Testis (tissue), 2 donors: ENCODE results near the gene PDE10A.

Source experiments
- POLR2A ChIP-seq: fragments of 450-650 bp; IDR thresholded peaks from one replicate; pipeline ENCODE4 v1.6.1; 2017; ENCODE audit warnings: antibody characterized with exemption, mild to moderate bottlenecking, moderate library complexity
- TF ChIP-seq, protein P1 (sequence below), 3 experiments: fragments of 450-650 bp in 2 of 3; fragments of 200-600 bp in 1 of 3; sonication (generic) in 1 of 3; IDR thresholded peaks; one replicate each; pipeline ENCODE4 v1.5.1; 2016 to 2019; ENCODE audit warnings: antibody characterized with exemption in 3 of 3, mild to moderate bottlenecking in 2 of 3, moderate library complexity in 1 of 3

DNA sequence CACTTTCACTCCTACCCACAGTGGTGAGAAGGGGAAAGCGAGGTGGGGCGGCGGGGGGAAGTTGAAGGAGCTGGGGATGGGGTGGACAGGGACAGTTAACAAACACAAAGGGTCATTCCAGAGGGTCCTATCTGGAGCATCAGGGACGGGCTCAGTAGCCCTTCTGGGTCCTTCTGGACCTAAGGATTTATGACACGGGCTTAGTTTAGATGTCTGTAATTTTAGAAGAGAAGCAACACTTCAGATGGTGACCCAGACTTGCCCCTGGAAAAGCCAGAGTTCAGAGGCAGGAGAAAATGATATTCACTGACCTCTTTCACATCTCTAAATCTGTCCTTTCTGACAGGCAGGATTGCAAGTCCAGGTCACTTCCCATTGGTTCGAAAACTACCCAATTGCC lies 36.3 kb downstream of the PDE10A start:
- TF ChIP-seq, protein P1, sequence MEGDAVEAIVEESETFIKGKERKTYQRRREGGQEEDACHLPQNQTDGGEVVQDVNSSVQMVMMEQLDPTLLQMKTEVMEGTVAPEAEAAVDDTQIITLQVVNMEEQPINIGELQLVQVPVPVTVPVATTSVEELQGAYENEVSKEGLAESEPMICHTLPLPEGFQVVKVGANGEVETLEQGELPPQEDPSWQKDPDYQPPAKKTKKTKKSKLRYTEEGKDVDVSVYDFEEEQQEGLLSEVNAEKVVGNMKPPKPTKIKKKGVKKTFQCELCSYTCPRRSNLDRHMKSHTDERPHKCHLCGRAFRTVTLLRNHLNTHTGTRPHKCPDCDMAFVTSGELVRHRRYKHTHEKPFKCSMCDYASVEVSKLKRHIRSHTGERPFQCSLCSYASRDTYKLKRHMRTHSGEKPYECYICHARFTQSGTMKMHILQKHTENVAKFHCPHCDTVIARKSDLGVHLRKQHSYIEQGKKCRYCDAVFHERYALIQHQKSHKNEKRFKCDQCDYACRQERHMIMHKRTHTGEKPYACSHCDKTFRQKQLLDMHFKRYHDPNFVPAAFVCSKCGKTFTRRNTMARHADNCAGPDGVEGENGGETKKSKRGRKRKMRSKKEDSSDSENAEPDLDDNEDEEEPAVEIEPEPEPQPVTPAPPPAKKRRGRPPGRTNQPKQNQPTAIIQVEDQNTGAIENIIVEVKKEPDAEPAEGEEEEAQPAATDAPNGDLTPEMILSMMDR (IDR thresholded peaks at IDR 0.05) = no peak
- TF ChIP-seq POLR2A = no peak
